ENCODE results near the gene POPDC3.
A peak's percentile ranks its signal among the peaks of the same experiment; 100 is the strongest.

POPDC3 gene

GRCh38 chr6:105162377-105162776, 17.4 kb downstream of the POPDC3 start:
- POLR2A ChIA-PET = no interaction called here
- TF ChIP-seq ZBTB26 (tag by site-specific recombination; optimal IDR thresholded peaks at IDR 0.05) = no peak
- no peak for TF ChIP-seq ZNF76 (tag by site-specific recombination; IDR thresholded peaks at IDR 0.05; ENCODE audit: borderline replicate concordance, low read depth)
- no peak for TF ChIP-seq BCL11A (tag by site-specific recombination; IDR thresholded peaks at IDR 0.05; ENCODE audit: low read depth)
- TF ChIP-seq ZNF704 (tag by site-specific recombination; IDR thresholded peaks at IDR 0.05) = no peak
- H3K36me3 ChIP-seq (ENCODE audit: control insufficient read depth in 2 of 2, insufficient read depth in 1 of 2, low read length in 2 of 2) = peaks cover 0 to 9% of the 10 kb centered on the region in 2 experiments
- peaks cover 6% of the 10 kb centered on the region; the same call in 1 of the 2 replicates for H3K4me1 ChIP-seq (ENCODE audit: control insufficient read depth, insufficient read depth, low read length)
- H3K27ac ChIP-seq (ENCODE audit: extremely low read depth, low read depth, low read length) = no peak overlapping the region
- H3K9me3 ChIP-seq (ENCODE audit: control insufficient read depth, insufficient read depth, low read depth, low read length) = no peaks in the 10 kb centered on the region
- CTCF ChIA-PET = interaction anchor here (1.5 kb wide), 1 partner anchor 201 kb away, joined by 6 read pairs; no protein-coding TSS in a partner anchor
- no peak overlapping the region for H3K4me3 ChIP-seq (ENCODE audit: low read depth, low read length)

GRCh38 chr6:105161421-105161820, 18.4 kb downstream of the POPDC3 start:
- Histone ChIP-seq H3K36me3 (ENCODE audit: control insufficient read depth in 2 of 2, insufficient read depth in 1 of 2, low read length in 2 of 2) (peaks cover 0 to 9% of the 10 kb centered on the region in 2 experiments), H3K27ac (ENCODE audit: extremely low read depth, low read depth, low read length) (no peak overlapping the region), H3K9me3 (ENCODE audit: control insufficient read depth, insufficient read depth, low read depth, low read length) (no peaks in the 10 kb centered on the region), H3K4me1 (ENCODE audit: control insufficient read depth, insufficient read depth, low read length) (peaks cover 6% of the 10 kb centered on the region; the same call in 1 of the 2 replicates), H3K4me3 (ENCODE audit: low read depth, low read length) (no peak overlapping the region)
- no peak for TF ChIP-seq SP3 (tag by site-specific recombination; IDR thresholded peaks at IDR 0.05)
- TF ChIP-seq HOXD13 (CRISPR knock-in tag; IDR thresholded peaks at IDR 0.05; ENCODE audit: borderline replicate concordance) = no peak
- no peak for TF ChIP-seq SP7 (tag by site-specific recombination; IDR thresholded peaks at IDR 0.05)
- TF ChIP-seq REPIN1 (tag by site-specific recombination; IDR thresholded peaks at IDR 0.05; ENCODE audit: low read depth) = no peak
- TF ChIP-seq ZNF514 (tag by site-specific recombination; IDR thresholded peaks at IDR 0.05) = no peak
- 0 out of 2 replicates have a peak, but pooled peaks have one; percentile 27 for TF ChIP-seq TRIM28 (IDR thresholded peaks at IDR 0.05; ENCODE audit: borderline replicate concordance, low read length)
- POLR2A ChIA-PET = no interaction called here
- CTCF ChIA-PET = no interaction called here

GRCh38 chr6:105153676-105154075, 26.1 kb downstream of the POPDC3 start:
- ChIA-PET POLR2A (interaction anchor here (1.2 kb wide), 1 partner anchor 17 kb away, joined by 3 read pairs; a partner anchor contains a TSS), CTCF (no interaction called here)
- Histone ChIP-seq H3K4me1 (ENCODE audit: control insufficient read depth, insufficient read depth, low read length) (no peaks in the 10 kb centered on the region), H3K36me3 (ENCODE audit: control insufficient read depth in 2 of 2, insufficient read depth in 1 of 2, low read length in 2 of 2) (peaks cover 0 to 5% of the 10 kb centered on the region in 2 experiments; a peak in 2 of 3 replicates), H3K27ac (ENCODE audit: extremely low read depth, low read depth, low read length) (no peak overlapping the region), H3K9me3 (ENCODE audit: control insufficient read depth, insufficient read depth, low read depth, low read length) (no peaks in the 10 kb centered on the region), H3K4me3 (ENCODE audit: low read depth, low read length) (no peak overlapping the region)
- no peak for TF ChIP-seq ZNF610 (tag by site-specific recombination; IDR thresholded peaks at IDR 0.05; ENCODE audit: borderline replicate concordance)
- no peak for TF ChIP-seq ZNF747 (tag by site-specific recombination; IDR thresholded peaks at IDR 0.05)
- no peak for TF ChIP-seq BCL11B (tag by site-specific recombination; IDR thresholded peaks at IDR 0.05; ENCODE audit: low read depth)
- no peak for TF ChIP-seq CTCF (tag by site-specific recombination; IDR thresholded peaks at IDR 0.05)
- TF ChIP-seq KLF10 (tag by site-specific recombination; IDR thresholded peaks at IDR 0.05) = no peak
- no peak for TF ChIP-seq KLF16 (tag by site-specific recombination; IDR thresholded peaks at IDR 0.05)
- no peak for TF ChIP-seq ZNF274 (IDR thresholded peaks at IDR 0.05; ENCODE audit: low read length)
- no peak for TF ChIP-seq ZNF274 (tag by site-specific recombination; IDR thresholded peaks at IDR 0.05; ENCODE audit: borderline replicate concordance)
- TF ChIP-seq PBX3 (CRISPR knock-in tag; IDR thresholded peaks at IDR 0.05) = no peak
- TF ChIP-seq ZNF664 (tag by site-specific recombination; IDR thresholded peaks at IDR 0.05) = no peak
- TF ChIP-seq ZNF366 (tag by site-specific recombination; conservative IDR thresholded peaks at IDR 0.05) = no peak
- no peak for TF ChIP-seq ZNF146 (tag by site-specific recombination; IDR thresholded peaks at IDR 0.05)
- no peak for TF ChIP-seq TCF7L2 (IDR thresholded peaks at IDR 0.05; ENCODE audit: borderline replicate concordance, low read depth, low read length)
- TF ChIP-seq YY1 (tag by site-specific recombination; IDR thresholded peaks at IDR 0.05) = no peak
- no peak for TF ChIP-seq ZNF211 (tag by site-specific recombination; IDR thresholded peaks at IDR 0.05; ENCODE audit: low read depth)
- TF ChIP-seq SP2 (tag by site-specific recombination; IDR thresholded peaks at IDR 0.05) = no peak
